ENCODE data around the gene TMCO4.

TMCO4 gene

DNA sequence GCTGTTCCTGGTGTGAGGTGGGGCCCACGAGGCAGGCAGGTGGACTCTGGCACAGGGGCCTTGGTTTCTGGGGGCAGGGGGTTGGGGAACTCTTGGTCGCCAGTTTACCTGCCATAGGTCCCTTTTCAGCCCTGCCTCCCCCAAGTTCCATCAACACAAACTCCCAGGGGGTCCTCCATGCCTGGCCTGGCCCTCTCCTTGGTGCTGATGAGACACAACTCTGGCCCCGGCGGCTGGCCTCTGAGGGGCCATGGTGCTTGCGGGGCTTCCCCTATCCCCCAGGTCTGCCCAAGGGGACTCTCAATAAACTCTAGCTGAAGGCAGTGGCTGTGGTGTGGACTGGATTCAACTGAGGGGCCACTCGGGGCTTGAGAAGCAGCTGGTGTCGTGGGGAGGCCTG, 119.1 kb downstream of the TMCO4 start:
- no peak for DNase-seq

DNA sequence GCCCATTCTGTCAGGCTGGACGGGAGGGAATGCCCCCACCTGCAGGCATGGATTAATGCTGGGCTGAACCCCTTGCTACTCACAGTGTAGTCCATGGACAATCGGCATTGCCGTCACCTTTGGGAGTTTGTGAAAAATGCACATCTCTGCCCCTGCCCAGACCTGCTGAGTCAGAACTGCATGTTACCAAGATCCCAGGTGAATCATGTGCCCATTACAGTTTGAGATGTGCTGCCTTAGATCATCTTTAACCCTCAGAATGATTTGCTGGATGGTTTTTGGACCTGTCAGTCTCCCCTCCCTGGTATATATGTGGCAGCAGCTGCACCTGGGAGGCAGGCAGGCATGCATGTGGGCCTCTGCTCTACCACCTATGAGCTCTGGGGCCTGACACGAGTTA, 120.0 kb downstream of the TMCO4 start:
- DNase-seq, result no peak

DNA sequence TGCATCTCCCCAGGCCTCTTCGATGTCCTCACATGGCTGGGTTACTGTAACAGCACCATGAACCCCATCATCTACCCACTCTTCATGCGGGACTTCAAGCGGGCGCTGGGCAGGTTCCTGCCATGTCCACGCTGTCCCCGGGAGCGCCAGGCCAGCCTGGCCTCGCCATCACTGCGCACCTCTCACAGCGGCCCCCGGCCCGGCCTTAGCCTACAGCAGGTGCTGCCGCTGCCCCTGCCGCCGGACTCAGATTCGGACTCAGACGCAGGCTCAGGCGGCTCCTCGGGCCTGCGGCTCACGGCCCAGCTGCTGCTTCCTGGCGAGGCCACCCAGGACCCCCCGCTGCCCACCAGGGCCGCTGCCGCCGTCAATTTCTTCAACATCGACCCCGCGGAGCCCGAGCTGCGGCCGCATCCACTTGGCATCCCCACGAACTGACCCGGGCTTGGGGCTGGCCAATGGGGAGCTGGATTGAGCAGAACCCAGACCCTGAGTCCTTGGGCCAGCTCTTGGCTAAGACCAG, 120.7 kb downstream of the TMCO4 start:
- no peak for DNase-seq

DNA sequence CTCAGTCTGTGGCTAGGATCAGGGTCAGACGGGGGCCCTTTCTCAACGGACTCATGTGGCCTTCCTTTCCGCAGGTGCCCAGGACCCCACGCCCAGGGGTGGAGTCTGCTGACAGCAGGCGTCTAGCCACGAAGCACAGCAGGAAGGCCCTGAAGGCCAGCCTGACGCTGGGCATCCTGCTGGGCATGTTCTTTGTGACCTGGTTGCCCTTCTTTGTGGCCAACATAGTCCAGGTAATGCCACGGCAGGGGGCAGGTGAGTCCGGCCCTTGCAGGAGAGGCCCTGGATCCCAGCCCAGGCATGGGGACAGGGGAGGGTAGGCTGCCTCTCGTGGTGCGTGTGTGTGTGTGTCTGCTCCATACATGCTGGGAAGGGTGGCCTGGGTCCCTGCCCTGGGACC, 121.2 kb downstream of the TMCO4 start:
- no peak for DNase-seq

DNA sequence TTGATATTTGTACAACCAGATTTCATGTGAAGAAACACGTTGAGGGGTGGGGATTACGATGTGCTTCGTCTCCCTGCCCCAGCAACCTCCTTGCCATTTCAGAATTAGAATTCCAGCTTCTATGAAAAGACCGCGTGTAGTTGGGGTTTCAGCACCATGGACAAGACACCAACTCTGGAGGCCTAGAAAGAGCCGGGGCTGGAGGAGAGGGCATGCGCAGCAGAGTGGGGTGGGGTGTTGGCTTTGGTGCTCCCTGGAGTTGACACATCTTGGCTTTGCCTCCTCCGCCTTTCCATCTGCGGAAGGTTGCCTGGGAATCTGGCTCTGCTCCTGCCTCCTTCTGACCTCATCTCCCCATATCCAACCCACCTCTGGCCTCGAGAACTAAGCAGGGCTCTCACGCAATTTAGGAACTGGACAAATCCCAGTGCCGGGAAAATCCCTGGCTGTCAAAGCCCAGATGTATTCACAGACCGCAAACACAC, 123.2 kb downstream of the TMCO4 start:
- DNase-seq, result no peak

DNA sequence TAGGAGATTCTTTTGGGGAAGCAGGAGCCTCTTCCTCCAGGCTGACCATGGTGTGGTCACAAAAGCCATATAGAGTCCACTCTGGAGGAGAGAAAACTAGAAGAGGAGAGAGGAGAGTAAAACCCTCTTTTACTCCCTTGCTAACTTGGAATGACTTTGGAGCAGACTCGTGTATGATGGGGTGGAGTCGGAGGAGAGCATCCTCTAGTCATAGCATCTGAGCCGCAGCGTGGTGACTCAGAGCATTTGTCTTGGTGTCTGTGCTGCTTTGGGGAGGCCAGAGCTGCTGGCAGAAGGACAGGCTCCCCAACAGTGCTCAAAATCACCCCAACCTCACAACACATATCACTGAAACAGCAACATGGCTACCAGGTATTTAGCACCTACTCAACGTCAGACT, 123.9 kb downstream of the TMCO4 start:
- no peak for DNase-seq

DNA sequence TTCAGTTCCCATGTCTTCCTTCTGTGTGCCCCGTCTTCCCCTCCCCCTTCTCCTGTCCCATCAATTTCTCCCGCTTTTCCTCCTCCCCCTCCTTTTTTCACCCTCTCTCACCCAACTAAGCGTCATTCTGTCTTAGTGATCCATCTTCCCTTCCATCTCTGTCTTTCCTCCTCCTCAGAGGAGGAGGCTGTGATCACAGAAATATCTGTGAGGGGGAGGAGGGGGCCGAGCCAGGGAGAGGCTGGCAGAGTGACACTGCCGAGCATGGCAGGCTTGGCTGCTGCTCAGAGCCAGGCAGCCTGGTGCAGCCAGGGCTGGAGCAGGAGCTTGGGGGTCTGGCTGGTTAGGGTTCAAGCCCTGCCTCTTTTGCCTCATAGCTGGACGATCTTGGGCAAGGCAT, 127.5 kb downstream of the TMCO4 start:
- DNase-seq, result no peak

DNA sequence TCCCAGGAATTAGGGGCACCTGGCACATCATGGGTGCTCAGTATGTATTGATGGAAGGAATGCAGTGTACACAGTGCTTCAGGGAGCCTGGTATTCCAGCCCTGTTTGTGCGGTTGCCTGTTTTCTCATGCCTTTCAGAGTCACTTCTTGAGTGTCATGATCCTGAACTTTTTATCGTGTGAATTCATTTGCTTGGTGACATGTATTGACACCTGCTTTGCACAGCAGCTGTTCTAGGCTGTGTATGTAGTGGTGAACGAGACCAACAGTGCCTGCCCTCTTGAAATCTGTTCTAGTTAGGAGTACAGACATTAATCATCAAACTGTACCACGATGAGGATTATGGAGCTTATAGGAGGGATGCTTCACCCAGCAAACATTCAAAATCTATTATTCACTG, 128.9 kb downstream of the TMCO4 start:
- no peak for DNase-seq

DNA sequence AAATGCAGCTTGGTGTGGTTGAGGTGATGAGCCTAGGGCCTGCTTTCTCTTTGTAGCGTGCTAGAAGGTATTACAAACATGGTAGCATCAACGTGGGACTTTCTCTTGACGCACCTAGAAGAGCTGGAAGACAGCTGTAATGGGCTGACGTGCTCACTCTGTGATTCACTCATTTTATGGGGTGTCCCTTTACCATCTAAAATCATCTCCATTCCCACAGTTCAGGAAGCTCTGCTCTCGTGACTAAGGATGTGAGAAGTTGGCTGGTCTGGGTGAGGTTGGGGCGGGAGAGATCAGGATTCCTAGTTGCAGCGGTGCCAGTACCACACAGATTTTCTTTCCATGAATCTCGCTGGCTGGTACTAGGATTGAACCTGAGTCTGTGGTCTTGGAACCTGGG, 130.8 kb downstream of the TMCO4 start:
- DNase-seq, result no peak

DNA sequence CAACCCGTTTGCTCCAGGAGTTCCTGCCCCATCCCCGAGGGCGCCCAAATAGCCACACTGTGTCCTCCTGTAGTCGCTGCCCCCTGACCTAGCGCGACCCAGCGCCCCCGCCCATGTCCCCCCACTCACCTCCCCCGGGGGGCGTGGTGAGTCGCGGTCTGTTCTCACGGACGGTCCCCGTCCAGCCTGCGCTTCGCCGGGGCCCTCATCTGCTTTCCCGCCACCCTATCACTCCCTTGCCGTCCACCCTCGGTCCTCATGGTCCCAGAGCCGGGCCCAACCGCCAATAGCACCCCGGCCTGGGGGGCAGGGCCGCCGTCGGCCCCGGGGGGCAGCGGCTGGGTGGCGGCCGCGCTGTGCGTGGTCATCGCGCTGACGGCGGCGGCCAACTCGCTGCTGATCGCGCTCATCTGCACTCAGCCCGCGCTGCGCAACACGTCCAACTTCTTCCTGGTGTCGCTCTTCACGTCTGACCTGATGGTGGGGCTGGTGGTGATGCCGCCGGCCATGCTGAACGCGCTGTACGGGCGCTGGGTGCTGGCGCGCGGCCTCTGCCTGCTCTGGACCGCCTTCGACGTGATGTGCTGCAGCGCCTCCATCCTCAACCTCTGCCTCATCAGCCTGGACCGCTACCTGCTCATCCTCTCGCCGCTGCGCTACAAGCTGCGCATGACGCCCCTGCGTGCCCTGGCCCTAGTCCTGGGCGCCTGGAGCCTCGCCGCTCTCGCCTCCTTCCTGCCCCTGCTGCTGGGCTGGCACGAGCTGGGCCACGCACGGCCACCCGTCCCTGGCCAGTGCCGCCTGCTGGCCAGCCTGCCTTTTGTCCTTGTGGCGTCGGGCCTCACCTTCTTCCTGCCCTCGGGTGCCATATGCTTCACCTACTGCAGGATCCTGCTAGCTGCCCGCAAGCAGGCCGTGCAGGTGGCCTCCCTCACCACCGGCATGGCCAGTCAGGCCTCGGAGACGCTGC, 133.9 kb downstream of the TMCO4 start:
- DNase-seq, result no peak

DNA sequence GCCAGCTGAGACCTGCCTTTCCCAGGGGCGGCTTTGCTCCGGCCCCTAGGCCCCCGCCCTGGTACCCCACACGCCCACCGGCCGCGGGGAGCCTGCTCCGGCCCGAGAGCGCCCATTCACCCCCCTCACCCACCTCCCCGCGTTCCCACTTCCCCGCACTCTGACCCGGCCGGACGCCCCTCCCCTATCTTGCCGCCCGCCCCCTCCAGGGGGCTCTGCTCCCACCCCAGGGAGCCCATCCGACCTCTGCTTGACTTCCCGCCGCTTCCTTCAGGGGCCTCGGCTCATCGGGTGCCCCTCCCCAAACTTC, 134.6 kb downstream of the TMCO4 start:
- no peak for DNase-seq

DNA sequence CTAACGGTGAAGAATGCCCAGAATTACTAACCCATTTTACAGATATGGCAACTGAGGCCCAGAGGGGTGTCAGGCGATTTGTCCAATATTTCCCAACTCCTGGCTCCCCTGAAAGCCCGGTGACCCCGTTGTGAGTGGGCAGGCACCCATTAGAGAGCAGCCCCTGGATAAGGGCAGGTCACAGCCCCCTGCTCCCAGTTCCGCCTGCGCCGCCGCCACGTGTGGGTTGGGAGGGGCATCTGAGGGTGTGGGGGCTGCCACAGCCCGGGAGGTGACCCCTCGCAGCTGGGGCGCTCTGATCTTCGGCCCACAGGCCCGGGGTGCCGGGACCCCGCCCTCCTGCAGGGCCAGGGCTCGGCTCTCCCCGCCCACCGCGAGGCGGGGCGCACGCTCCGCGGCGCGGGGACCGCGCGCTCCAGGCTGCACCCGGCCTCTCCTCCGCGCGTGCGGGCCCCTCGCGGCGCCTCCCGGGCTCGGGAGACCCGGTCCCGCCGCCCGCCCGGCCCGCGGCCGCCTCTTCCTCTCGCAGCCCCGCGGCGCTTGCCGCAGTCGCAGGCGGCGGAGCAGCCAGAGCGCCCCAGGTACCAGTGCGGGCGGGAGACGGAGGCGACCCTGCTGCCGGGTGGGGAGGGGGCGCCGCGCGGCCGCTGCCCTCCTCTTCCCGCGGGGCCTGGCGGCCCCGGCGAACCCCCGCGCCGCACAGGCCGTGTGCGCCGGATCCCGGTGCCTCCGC, 135.1 kb downstream of the TMCO4 start, which contains the start of gene HTR6:
Gene HTR6, plus strand, starts transcription at position 423 of the 733 bp plus-strand sequence. CDS start 879 bp downstream, outside the sequence.
- no peak for DNase-seq

DNA sequence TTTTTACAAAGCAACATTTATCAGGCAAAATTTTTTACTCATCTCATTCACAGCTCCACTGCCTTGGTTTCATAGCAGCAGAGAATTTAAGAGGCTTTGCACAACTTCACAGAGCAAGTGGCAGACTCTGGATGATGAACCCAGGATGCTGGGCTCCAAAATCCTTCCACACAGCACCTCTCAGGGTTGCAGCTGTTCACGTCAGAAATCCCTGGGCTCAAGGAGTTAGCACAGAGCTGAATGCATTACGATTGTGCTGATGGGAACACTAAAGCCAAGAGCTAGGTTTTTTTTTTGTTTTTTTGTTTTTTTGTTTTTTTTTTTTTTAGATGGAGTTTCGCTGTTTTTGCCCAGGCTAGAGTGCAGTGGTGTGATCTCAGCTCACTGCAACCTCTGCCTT, 137.4 kb downstream of the TMCO4 start:
- DNase-seq, result no peak

DNA sequence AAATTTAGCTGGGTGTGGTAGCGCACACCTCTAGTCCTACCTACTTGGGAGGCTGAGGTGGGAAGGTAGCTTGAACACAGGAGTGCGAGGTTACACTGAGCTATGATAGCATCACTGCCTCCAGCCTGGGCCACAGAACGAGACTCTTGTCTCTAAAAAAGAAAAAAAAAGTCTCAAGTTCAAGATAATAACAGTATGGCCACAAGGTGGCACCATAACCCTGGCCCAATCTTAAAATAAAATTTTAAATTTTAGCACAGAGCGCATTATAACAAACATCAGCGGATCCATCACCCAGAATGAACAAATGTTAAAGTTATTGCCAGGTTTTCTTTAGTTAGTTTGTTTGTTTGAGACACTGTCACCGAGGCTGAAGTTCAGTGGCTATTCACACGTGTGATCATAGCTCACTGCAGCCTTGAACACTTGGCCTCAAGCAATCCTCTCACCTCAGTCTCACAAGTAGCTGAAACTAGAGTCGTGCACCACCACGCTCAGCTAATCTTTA, 137.9 kb downstream of the TMCO4 start:
- DNase-seq, result no peak

DNA sequence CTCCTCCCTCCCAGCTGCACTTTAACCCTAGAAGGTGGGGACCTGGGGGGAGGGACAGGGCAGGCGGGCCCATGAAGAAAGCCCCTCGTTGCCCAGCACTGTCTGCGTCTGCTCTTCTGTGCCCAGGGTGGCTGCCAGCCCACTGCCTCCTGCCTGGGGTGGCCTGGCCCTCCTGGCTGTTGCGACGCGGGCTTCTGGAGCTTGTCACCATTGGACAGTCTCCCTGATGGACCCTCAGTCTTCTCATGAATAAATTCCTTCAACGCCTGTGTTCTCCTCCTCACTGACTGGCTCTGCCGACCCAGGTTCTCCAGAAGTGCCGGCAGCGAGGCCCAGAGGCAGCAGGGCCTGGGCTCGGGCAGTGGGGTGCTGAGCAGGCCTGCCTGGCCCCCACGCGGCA, 141.5 kb downstream of the TMCO4 start:
- DNase-seq, result no peak

DNA sequence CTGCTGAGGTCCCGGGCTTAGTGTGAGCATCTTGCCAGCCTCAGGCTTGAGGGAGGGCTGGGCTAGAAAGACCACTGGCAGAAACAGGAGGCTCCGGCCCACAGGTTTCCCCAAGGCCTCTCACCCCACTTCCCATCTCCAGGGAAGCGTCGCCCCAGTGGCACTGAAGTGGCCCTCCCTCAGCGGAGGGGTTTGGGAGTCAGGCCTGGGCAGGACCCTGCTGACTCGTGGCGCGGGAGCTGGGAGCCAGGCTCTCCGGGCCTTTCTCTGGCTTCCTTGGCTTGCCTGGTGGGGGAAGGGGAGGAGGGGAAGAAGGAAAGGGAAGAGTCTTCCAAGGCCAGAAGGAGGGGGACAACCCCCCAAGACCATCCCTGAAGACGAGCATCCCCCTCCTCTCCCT, 142.2 kb downstream of the TMCO4 start:
- no peak for DNase-seq

DNA sequence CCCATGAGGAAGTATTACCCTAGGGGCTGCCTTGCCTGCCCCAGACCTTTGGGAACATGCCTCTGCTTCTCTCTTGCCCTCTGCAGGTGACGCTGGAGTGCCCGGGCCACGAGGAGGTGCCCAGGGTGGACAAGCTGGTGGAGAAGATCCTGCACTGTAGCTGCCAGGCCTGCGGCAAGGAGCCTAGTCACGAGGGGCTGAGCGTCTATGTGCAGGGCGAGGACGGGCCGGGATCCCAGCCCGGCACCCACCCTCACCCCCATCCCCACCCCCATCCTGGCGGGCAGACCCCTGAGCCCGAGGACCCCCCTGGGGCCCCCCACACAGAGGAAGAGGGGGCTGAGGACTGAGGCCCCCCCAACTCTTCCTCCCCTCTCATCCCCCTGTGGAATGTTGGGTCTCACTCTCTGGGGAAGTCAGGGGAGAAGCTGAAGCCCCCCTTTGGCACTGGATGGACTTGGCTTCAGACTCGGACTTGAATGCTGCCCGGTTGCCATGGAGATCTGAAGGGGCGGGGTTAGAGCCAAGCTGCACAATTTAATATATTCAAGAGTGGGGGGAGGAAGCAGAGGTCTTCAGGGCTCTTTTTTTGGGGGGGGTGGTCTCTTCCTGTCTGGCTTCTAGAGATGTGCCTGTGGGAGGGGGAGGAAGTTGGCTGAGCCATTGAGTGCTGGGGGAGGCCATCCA, 142.8 kb downstream of the TMCO4 start:
- DNase-seq, result no peak

DNA sequence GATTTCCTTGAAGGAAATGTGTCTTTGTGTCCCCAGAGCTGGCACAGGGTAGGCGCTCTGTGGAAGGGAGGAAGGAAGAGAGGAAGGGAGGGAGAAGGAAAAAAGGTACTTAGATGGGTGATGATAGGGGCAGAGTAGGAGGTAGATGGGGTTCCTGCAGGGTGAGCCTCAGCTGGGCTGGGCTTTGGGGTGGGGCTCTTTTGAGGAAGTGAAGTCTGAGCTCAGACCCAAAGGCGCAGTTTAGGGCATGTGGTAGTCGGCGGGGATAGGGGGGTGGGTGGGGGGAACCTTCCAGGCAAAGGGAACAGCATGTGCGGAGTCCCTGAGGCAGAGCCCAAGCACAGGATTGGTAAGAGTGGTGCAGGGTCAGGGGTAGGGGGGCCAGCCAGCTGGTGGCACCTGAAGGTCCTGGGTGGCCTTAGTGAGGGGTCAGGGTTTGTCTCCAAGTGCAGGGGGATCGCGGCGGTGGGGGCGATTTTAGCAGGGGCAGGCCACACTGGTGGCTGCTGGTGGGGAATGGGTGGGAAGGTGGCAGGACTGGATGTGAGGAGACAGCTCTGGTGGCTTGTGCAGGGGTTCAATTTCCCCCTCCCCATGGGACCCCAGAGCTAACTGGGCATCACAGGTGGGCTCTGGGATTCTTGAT, 143.5 kb downstream of the TMCO4 start:
- DNase-seq, result no peak

DNA sequence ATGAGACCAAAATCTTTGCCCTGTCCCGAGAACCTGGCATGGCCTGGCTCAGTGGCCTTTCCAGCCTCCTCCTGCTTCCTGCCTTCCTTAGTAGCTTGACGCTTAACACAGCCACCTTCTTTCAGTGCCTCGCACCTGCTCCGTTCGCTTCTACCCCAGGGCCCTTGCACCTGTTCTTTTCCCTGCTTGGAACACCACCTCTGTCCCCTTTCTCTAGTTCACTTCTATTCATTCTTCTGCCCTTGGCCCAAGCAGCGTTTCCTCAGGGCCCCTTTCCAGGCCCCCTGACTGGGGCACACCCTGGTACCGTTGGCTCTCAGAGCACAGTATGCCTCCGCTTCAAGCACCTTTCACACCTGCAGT, 144.0 kb downstream of the TMCO4 start:
- DNase-seq, result no peak

DNA sequence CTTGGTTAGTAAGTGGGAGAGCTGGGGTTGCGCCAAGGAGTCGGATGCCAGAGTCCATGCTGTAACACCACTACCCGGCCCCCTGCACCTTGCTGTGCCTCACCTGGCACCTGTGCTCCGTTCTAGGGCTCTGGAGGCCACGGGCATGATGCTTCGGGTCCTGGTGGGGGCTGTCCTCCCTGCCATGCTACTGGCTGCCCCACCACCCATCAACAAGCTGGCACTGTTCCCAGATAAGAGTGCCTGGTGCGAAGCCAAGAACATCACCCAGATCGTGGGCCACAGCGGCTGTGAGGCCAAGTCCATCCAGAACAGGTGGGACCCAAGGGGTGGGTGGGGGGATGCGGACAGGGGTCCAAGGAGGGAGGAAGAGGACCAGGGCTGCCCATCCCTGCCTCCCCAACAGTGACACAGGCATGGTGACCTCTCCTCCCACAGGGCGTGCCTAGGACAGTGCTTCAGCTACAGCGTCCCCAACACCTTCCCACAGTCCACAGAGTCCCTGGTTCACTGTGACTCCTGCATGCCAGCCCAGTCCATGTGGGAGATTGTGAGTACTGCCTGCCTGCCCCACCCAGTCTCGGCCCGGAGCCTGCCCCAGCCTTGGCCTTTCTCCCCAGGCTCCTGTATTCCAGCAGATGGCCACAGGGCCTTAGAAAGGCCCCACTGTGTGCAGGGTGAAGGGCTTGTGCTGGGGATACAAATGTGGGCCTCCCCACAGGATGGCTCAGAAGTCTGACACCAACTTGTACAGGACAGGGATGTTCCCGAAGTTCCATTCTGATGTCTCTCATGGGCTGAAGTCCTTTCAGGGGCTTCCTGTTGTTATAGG, 144.6 kb downstream of the TMCO4 start:
- DNase-seq, result no peak

DNA sequence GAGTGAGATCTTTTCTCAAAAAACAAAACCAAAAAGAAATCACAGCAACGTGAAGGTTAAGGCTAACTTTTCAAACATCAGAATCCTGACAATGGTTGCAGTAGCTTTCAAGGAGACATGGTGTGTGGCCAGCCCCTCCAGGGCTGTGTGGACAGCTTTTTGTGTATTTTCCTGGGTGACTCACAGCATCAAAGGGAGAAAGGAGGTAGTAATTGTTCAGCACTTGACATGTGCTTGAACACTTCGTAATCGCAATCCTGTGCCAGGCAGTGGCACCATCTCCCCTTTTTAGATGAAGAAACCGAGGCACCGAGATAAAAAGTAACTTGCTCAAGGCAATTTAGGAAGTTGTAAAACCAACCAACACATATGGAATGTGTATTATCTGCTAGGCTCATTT, 145.3 kb downstream of the TMCO4 start:
- no peak for DNase-seq
